ENCODE data around the gene C4A.

Gene C4A

GRCh38 chr6:31971993-31972708, 9.7 kb upstream of the C4A start, which contains the start of gene DXO (continued):
- TF ChIP-seq ZBTB44 (tag by site-specific recombination; IDR thresholded peaks at IDR 0.05): peak; percentile 18; the same call in 1 of the 2 replicates
- TF ChIP-seq ZNF223 (tag by site-specific recombination; IDR thresholded peaks at IDR 0.05): no peak
- peak; percentile 92; the same call in 1 of the 2 replicates for TF ChIP-seq ZNF2 (tag by site-specific recombination; IDR thresholded peaks at IDR 0.05)
- TF ChIP-seq ZBTB1 (tag by site-specific recombination; IDR thresholded peaks at IDR 0.05): no peak; the same call in 1 of the 2 replicates
- peak; percentile 92 for TF ChIP-seq ZBTB20 (tag by site-specific recombination; IDR thresholded peaks at IDR 0.05)
- no peak for TF ChIP-seq ZNF202 (tag by site-specific recombination; IDR thresholded peaks at IDR 0.05; ENCODE audit: borderline replicate concordance)
- TF ChIP-seq MEIS1 (CRISPR knock-in tag; IDR thresholded peaks at IDR 0.05; ENCODE audit: borderline replicate concordance): no peak
- peak; percentile 36; the same call in 1 of the 2 replicates for TF ChIP-seq ZNF121 (tag by site-specific recombination; IDR thresholded peaks at IDR 0.05)
- TF ChIP-seq KLF1 (tag by site-specific recombination; IDR thresholded peaks at IDR 0.05): peak; percentile 75
- TF ChIP-seq ZNF529 (tag by site-specific recombination; IDR thresholded peaks at IDR 0.05; ENCODE audit: insufficient replicate concordance): no peak
- no peak for TF ChIP-seq ZNF26 (tag by site-specific recombination; IDR thresholded peaks at IDR 0.05)
- peak; percentile 35; the same call in 1 of the 2 replicates for TF ChIP-seq MYNN (tag by site-specific recombination; IDR thresholded peaks at IDR 0.05; ENCODE audit: borderline replicate concordance)
- peak; percentile 95; the same call in 1 of the 2 replicates for TF ChIP-seq PRDM6 (tag by site-specific recombination; IDR thresholded peaks at IDR 0.05)
- TF ChIP-seq PBX3 (CRISPR knock-in tag; IDR thresholded peaks at IDR 0.05): no peak
- TF ChIP-seq ZIC2 (tag by site-specific recombination; IDR thresholded peaks at IDR 0.05): peak; percentile 79
- TF ChIP-seq SP7 (tag by site-specific recombination; IDR thresholded peaks at IDR 0.05): peak; percentile 95
- TF ChIP-seq ZNF473 (tag by site-specific recombination; IDR thresholded peaks at IDR 0.05): no peak
- TF ChIP-seq ZNF416 (tag by site-specific recombination; IDR thresholded peaks at IDR 0.05): no peak
- TF ChIP-seq IKZF3 (tag by site-specific recombination; IDR thresholded peaks at IDR 0.05): peak; percentile 100
- TF ChIP-seq SCRT1 (tag by site-specific recombination; IDR thresholded peaks at IDR 0.05; ENCODE audit: borderline replicate concordance): no peak
- TF ChIP-seq OSR2 (tag by site-specific recombination; IDR thresholded peaks at IDR 0.05): peak; percentile 51; the same call in 1 of the 2 replicates
- TF ChIP-seq ZFP37 (tag by site-specific recombination; IDR thresholded peaks at IDR 0.05): peak; percentile 72; the same call in 1 of the 2 replicates
- TF ChIP-seq ZNF16 (tag by site-specific recombination; IDR thresholded peaks at IDR 0.05; ENCODE audit: low read depth): no peak
- TF ChIP-seq ZNF221 (tag by site-specific recombination; IDR thresholded peaks at IDR 0.05; ENCODE audit: borderline replicate concordance): no peak
- no peak for TF ChIP-seq ZNF626 (tag by site-specific recombination; IDR thresholded peaks at IDR 0.05)
- no peak for TF ChIP-seq ZNF747 (tag by site-specific recombination; IDR thresholded peaks at IDR 0.05)
- TF ChIP-seq BCL6B (tag by site-specific recombination; IDR thresholded peaks at IDR 0.05): no peak
- TF ChIP-seq ZNF548 (tag by site-specific recombination; IDR thresholded peaks at IDR 0.05): no peak
- peak; percentile 99 for TF ChIP-seq ZBTB10 (tag by site-specific recombination; IDR thresholded peaks at IDR 0.05)
- TF ChIP-seq ZNF211 (tag by site-specific recombination; IDR thresholded peaks at IDR 0.05; ENCODE audit: low read depth): no peak

Data from HEK293 (cell line).